ENCODE results near the gene ATXN8OS.

DNA sequence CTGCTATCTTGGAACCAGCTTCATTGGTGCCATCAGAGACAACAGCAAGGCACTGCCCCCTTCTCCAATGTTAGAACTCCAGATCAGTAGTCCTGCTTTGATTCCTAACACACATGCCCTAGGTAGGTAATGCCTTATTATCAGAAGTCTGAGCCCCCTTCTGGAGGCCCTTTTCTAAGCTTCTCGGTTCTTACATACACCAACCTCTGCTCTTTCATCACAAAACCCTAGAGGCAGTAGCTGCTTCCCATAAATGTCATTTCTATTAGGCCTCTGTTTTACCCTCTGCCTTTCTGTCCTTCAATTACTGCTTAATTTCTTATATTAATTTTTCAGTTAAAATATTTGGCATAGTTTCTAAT lies 66.0 kb downstream of the ATXN8OS start:
- TF ChIP-seq, protein P1, sequence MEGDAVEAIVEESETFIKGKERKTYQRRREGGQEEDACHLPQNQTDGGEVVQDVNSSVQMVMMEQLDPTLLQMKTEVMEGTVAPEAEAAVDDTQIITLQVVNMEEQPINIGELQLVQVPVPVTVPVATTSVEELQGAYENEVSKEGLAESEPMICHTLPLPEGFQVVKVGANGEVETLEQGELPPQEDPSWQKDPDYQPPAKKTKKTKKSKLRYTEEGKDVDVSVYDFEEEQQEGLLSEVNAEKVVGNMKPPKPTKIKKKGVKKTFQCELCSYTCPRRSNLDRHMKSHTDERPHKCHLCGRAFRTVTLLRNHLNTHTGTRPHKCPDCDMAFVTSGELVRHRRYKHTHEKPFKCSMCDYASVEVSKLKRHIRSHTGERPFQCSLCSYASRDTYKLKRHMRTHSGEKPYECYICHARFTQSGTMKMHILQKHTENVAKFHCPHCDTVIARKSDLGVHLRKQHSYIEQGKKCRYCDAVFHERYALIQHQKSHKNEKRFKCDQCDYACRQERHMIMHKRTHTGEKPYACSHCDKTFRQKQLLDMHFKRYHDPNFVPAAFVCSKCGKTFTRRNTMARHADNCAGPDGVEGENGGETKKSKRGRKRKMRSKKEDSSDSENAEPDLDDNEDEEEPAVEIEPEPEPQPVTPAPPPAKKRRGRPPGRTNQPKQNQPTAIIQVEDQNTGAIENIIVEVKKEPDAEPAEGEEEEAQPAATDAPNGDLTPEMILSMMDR (conservative IDR thresholded peaks at IDR 0.05; ENCODE audit: low read depth, low read length): no peak
- TF ChIP-seq EZH2 (IDR thresholded peaks at IDR 0.05; ENCODE audit: borderline replicate concordance, low read depth, low read length, poor library complexity, severe bottlenecking): no peak
